PC-3 (cell line): ENCODE data around the gene CAMTA1.

ENCODE experiments used
- CTCF ChIP-seq: fragments of 300-600 bp; sonication (generic); conservative IDR thresholded peaks from 2 replicates; pipeline ENCODE4 v1.5.1; 2017; ENCODE audit warnings: antibody characterized with exemption, low read depth, mild to moderate bottlenecking, low read length
- EZH2 ChIP-seq: fragments of 300-600 bp; sonication (generic); IDR thresholded peaks from one replicate; pipeline ENCODE4 v1.6.1; 2017; ENCODE audit warnings: antibody characterized with exemption, mild to moderate bottlenecking, low read length; ENCODE audit not compliant: unreplicated experiment

GRCh38 chr1:6961289-6961688 lies 176.0 kb downstream of the CAMTA1 start:
- TF ChIP-seq CTCF (no peak), EZH2 (no peak)
